H1 (cell line): ENCODE data around the gene TPT1. TPM values are rescaled to one million over a fixed set of nuclear protein-coding genes. Genes with fewer than 3 reads are reported as not detected.

ENCODE experiments used
- CHD2 ChIP-seq: IDR thresholded peaks from 2 replicates; pipeline ENCODE4 v1.6.1; 2012; ENCODE audit warnings: low read length, improper control_type of control experiment
- FOSL1 ChIP-seq: IDR thresholded peaks from 2 replicates; pipeline ENCODE4 v1.6.1; 2011; ENCODE audit warnings: mild to moderate bottlenecking, low read depth, low read length, moderate library complexity; ENCODE audit not compliant: insufficient read depth
- RBBP5 ChIP-seq: IDR thresholded peaks from 2 replicates; pipeline ENCODE4 v1.7.1; 2012; ENCODE audit warnings: low read depth, mild to moderate bottlenecking, inconsistent platforms, low read length, moderate library complexity, borderline replicate concordance
- SRF ChIP-seq: IDR thresholded peaks from 2 replicates; pipeline ENCODE4 v1.6.1; 2011; ENCODE audit warnings: mild to moderate bottlenecking, low read depth, low read length, moderate library complexity
- TCF12 ChIP-seq: IDR thresholded peaks from 2 replicates; pipeline ENCODE4 v1.6.1; 2011; ENCODE audit warnings: low read depth, mild to moderate bottlenecking, low read length
- polyA plus RNA-seq, 7 experiments: library from polyadenylated mRNA; depleted of rRNA in 3 of 7; stranded (reverse) in 5 of 7; unstranded in 2 of 7; fragments of >200 nt in 5 of 7; fragments of 200-250 nt in 2 of 7; gene quantifications; 1 replicate in 5 of 7; 2 replicates in 1 of 7; 4 replicates in 1 of 7; pipeline versions ENCODE4 v1.2.1 to v1.2.3, GENCODE V29; 2011 to 2013; ENCODE audit warnings: missing spikeins in 2 of 7, mixed read lengths in 2 of 7
- total RNA-seq: library from RNA; stranded (reverse); fragmentation: NEBNext Ultra II Directional; extraction: Animal tissue kit (Norgen Biotek cat#: 25700); gene quantifications from 2 replicates; pipeline ENCODE4 v1.2.1, GENCODE V29; 2021
- TF ChIP-seq, protein P1 (sequence below): IDR thresholded peaks from 2 replicates; pipeline ENCODE4 v1.6.1; 2012; ENCODE audit warnings: low read length, inconsistent platforms

The TPT1 gene
- total and polyA plus RNA-seq, 2 of the 8 experiments (the other 6 are each of a cell fraction or from before 2014, with no cell fraction given): 2,245 to 2,279 TPM

DNA sequence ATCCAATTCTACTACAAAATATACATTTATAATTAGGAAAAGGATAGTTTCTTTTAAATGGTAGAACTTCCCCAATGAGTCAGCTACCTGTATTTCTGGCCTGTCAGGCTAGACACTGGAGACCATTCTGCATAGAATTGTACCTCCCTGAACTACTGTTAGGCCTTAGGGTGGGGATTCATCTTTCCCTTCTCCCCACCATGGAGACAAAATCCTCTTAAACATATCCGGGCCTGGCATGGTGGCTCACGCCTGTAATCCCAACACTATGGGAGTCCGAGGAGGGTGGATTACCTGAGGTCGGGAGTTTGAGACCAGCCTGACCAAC is 24.5 kb upstream of the TPT1 start (continued):
- TF ChIP-seq, protein P1, sequence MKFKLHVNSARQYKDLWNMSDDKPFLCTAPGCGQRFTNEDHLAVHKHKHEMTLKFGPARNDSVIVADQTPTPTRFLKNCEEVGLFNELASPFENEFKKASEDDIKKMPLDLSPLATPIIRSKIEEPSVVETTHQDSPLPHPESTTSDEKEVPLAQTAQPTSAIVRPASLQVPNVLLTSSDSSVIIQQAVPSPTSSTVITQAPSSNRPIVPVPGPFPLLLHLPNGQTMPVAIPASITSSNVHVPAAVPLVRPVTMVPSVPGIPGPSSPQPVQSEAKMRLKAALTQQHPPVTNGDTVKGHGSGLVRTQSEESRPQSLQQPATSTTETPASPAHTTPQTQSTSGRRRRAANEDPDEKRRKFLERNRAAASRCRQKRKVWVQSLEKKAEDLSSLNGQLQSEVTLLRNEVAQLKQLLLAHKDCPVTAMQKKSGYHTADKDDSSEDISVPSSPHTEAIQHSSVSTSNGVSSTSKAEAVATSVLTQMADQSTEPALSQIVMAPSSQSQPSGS: no peak
- TF ChIP-seq RBBP5 (no peak), CHD2 (no peak), FOSL1 (no peak), TCF12 (no peak), SRF (no peak)
- TF ChIP-seq, all 59 proteins: peak for 0
